Measurements from ENCODE around the gene SH2B2.
A peak's percentile ranks its signal among the peaks of the same experiment; 100 is the strongest.
"Not testable (repeated sequence)": the region's sequence is repeated elsewhere in the genome, so short reads cannot be mapped to it uniquely, and the experiment has no call there.

Gene SH2B2

DNA sequence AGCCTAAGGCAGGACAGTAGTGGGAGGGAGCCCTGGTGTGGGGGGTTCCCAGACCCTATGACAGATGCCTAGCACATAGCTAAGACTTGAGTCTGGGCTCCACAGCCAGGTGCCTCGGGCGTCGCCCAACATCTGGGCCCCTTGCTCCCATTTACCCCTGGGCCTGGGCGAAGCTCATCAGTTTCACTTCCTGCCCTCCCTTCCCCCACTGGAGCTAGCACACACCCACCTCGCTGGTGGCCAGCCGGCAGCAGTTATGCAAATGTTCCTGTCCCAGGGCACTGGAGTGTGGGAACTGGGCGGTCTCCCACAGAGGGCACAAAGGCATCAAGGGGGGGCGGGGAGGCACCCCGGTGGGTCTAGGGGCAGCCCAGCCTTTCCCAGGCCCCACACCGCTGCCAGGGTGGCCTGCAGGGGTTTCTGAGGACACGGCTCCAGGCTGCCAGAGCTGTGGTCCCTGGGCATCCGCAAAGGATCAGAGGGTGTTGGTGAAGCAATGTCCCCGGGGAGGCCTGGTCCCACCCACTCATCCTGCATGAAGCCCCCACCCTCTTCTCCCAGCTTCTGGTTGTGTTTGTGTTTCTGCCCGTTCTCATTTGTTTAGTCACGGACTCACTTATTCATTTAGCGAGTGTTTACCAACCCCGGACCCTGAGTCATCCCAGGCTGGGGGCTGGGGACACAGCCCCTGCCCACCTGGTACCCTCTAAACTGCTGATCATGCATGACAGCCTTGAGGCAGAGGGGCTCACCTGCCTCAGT, 20.4 kb downstream of the SH2B2 start:
- peak; percentile 57 for DNase-seq

DNA sequence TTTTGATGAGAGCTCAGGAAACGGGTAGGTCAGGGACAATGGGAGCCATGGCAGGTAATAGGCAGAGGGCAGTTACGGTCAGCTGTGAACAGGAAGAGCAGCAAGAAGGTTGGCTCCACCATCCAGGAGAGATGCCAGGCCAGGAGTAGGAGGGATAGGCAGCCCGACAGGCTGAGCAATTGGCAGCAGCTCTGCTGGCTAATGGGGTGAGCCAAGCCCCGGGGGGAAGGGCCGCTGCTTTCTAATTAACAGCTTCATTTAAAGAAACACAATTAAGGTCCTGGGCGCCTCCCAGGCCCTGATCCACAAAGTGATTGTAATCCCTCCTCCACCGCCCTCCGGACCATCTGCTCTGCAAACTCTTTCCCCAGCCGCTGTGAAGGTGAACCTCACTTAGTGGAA, 23.7 kb downstream of the SH2B2 start:
- DNase-seq, result no peak

GRCh38 chr7:102312317-102312716, 25.6 kb downstream of the SH2B2 start:
- DNase-seq, result no peak

GRCh38 chr7:102313997-102314780, 27.5 kb downstream of the SH2B2 start:
- DNase-seq, result no peak

GRCh38 chr7:102317231-102318059, 30.8 kb downstream of the SH2B2 start:
- DNase-seq, result no peak

DNA sequence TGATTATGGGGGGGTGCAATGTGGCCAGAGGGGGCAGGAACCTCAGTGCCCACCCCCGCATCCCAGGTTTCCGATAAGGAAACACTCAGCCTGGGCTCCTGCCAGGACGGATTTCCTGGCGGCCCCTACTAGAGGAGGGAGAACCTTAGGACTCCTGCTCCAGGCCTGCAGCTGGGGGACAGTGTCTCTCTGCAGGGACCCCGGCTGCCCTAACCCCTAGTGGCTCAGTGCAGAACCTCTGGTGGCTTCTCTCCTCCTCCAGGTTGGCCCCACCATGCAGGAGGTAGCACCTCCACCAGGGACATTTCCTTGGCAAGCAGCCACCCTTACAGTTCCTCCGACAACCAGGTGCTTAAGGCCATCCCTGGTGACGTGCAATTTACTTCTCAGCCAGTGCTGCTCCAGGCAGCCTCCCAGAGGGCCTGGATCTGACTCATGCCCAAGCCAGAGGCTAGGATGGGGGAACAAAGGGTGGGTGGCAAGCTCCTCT, 31.9 kb downstream of the SH2B2 start:
- DNase-seq, result no peak

GRCh38 chr7:102319671-102320070, 33.0 kb downstream of the SH2B2 start:
- no peak for DNase-seq

GRCh38 chr7:102320181-102320580, 33.5 kb downstream of the SH2B2 start:
- DNase-seq, result no peak

- no peak for DNase-seq
Measured at GRCh38 chr7:102320601-102321350, 34.1 kb downstream of the SH2B2 start.

- no peak for DNase-seq
Measured at GRCh38 chr7:102321351-102322201, 34.9 kb downstream of the SH2B2 start.

DNA sequence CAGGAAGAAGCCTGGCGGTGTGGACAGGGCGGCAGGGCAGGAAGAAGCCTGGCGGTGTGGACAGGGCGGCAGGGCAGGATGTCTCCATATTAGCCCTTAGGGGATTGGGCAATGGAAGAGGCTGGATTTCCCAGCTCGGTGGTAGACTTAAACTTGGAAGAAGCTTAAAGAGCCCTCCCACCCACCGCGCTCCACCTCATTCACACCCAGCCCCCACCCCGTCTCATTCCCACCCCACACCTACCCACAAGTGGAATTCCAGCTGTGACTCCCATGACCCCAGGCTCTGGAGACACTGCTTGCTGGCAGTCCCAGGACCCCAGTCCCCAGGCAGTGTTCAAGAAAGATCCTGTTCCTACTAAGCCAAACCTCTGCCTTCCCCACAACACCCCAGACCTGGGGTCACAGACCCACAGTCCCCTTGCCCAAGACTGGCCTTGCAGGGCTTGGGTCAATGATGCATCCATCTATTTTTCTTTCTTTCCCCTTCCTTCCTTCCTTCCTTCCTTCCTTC, 35.6 kb downstream of the SH2B2 start:
- no peak for DNase-seq

GRCh38 chr7:102323914-102324195, 37.2 kb downstream of the SH2B2 start:
- no peak for DNase-seq

GRCh38 chr7:102325106-102325505, 38.4 kb downstream of the SH2B2 start:
- not testable (repeated sequence) for DNase-seq

- no peak for DNase-seq
Measured at GRCh38 chr7:102326157-102326889, 39.7 kb downstream of the SH2B2 start.

DNA sequence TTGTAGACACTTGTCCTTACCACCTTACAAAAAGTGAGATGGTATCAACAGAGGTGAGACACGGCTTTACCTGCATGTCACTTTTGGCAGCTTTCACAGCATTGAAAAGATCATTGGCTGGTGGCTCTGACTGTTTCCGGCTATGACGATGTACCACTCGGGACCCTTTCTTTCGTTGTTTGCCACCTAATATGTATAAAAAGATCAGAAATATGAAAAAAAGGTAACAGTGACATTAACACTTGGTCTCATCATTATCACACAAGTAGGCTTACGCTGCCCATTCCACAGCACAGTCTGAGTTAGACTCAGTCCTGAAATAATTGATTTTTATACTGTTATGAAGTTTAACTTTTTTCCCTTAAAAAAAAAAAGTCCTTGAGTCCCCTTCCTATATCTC, 40.5 kb downstream of the SH2B2 start:
- DNase-seq, result not testable (repeated sequence)

DNA sequence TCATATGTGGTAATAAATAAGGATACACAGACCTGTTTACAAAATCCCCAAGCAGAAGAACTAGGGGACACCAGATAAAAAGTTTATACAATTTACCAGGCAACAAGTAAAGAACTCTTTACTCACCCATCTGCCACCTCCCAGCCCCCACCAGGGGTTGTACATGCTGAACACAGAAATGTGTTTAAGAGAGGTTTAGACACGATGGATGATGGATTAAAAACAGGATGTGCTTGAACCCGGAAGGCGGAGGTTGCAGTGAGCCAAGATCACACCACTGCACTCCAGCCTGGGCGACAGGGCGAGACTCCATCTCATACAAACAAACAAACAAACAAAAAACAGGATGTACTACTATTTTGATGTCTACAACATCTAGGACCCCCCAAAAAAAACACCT, 42.2 kb downstream of the SH2B2 start:
- DNase-seq, result not testable (repeated sequence)

- not testable (repeated sequence) for DNase-seq
Measured at GRCh38 chr7:102329366-102329765, 42.7 kb downstream of the SH2B2 start.

- not testable (repeated sequence) for DNase-seq
Measured at GRCh38 chr7:102330666-102331460, 44.2 kb downstream of the SH2B2 start.

DNA sequence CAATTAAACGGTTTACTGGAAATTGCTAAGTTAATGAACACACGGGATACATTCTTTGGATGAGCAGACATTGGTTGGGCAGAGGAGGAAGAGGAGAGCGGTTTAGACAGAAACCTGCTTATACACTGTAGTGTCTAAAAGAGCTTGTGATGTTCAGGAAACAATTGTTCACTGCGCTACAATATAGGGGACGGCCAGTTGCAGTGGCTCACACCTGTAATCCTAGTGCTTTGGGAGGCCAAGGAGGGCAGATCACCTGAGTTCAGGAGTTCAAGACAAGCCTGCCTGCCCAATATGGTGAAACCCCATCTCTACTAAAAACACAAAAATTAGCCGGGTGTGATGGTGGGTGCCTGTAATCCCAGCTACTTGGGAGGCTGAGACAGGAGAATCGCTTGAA, 48.9 kb downstream of the SH2B2 start:
- DNase-seq, result not testable (repeated sequence)

GRCh38 chr7:102337002-102337401, 50.3 kb downstream of the SH2B2 start:
- DNase-seq, result not testable (repeated sequence)

Measured in EL (cell line).